GM12878 (cell line): ENCODE measurements around the gene ESRRB.

ENCODE experiments used
- CBX5 ChIP-seq: sonication (generic); IDR thresholded peaks from 2 replicates; pipeline ENCODE4 v1.6.1; 2016; ENCODE audit warnings: low read depth, moderate library complexity, mild to moderate bottlenecking, inconsistent platforms
- CHD2 ChIP-seq: IDR thresholded peaks from 2 replicates; pipeline ENCODE4 v1.6.1; 2011; ENCODE audit warnings: low read depth, low read length, improper control_type of control experiment, borderline replicate concordance
- CTCF ChIP-seq, 3 experiments: IDR thresholded peaks in 2 of 3; conservative IDR thresholded peaks in 1 of 3; 2 replicates each; pipeline ENCODE4 v1.5.1; 2011; ENCODE audit warnings: low read depth in 3 of 3, low read length in 3 of 3, mild to moderate bottlenecking in 3 of 3, control low read depth in 2 of 3, moderate library complexity in 2 of 3, inconsistent platforms in 1 of 3, mixed read lengths in 1 of 3; ENCODE audit not compliant: control insufficient read depth in 2 of 3, insufficient read depth in 1 of 3; ENCODE audit errors: extremely low read depth in 1 of 3
- NBN ChIP-seq: fragments of 450-650 bp; IDR thresholded peaks from 2 replicates; pipeline ENCODE4 v1.6.1; 2016
- POLR2AphosphoS5 ChIP-seq: IDR thresholded peaks from 2 replicates; pipeline ENCODE4 v1.6.1; 2011; ENCODE audit warnings: mild to moderate bottlenecking, low read length, inconsistent platforms
- SIN3A ChIP-seq: IDR thresholded peaks from 2 replicates; pipeline ENCODE4 v1.6.1; 2012; ENCODE audit warnings: low read depth, low read length, improper control_type of control experiment
- SMC3 ChIP-seq: IDR thresholded peaks from 2 replicates; pipeline ENCODE4 v1.6.1; 2011; ENCODE audit warnings: low read length, improper control_type of control experiment, borderline replicate concordance
- SUZ12 ChIP-seq: fragments of 200-600 bp; sonication (generic); IDR thresholded peaks from one replicate; pipeline ENCODE4 v1.6.1; 2018; ENCODE audit warnings: antibody characterized with exemption, mild to moderate bottlenecking; ENCODE audit not compliant: unreplicated experiment
- TAF1 ChIP-seq: IDR thresholded peaks from 2 replicates; pipeline ENCODE4 v1.6.1; 2011; ENCODE audit warnings: mild to moderate bottlenecking, low read depth, low read length, borderline replicate concordance
- ZNF24 ChIP-seq: fragments of 450-650 bp; IDR thresholded peaks from 2 replicates; pipeline ENCODE4 v1.6.1; 2017; ENCODE audit warnings: antibody characterized with exemption, mild to moderate bottlenecking
- ZNF384 ChIP-seq: IDR thresholded peaks from 2 replicates; pipeline ENCODE4 v1.6.1; 2012; ENCODE audit warnings: low read depth, mild to moderate bottlenecking, low read length, improper control_type of control experiment, borderline replicate concordance

GRCh38 chr14:76428611-76429010 lies 52.7 kb downstream of the ESRRB start:
- TF ChIP-seq NBN (no peak), SIN3A (no peak), CBX5 (no peak), POLR2AphosphoS5 (no peak), TAF1 (no peak), ZNF24 (no peak), SUZ12 (no peak), CHD2 (no peak), SMC3 (no peak), CTCF (IDR thresholded peaks at IDR 0.05 in 2 of 3, conservative IDR thresholded peaks at IDR 0.05 in 1 of 3; ENCODE audit: control insufficient read depth in 2 of 3, extremely low read depth in 1 of 3, insufficient read depth in 1 of 3, low read depth in 3 of 3, low read length in 3 of 3) (no peak), ZNF384 (no peak)
